ENCODE results near the gene CLCN3. TPM values are rescaled to one million over a fixed set of nuclear protein-coding genes. Genes with fewer than 3 reads are reported as not detected.
A peak's percentile ranks its signal among the peaks of the same experiment; 100 is the strongest.

Gene CLCN3
- total and polyA plus RNA-seq, 9 of the 15 experiments (the other 6 are each of a cell fraction or from before 2014, with no cell fraction given): 12.7 to 60.6 (median 38.5) TPM

DNA sequence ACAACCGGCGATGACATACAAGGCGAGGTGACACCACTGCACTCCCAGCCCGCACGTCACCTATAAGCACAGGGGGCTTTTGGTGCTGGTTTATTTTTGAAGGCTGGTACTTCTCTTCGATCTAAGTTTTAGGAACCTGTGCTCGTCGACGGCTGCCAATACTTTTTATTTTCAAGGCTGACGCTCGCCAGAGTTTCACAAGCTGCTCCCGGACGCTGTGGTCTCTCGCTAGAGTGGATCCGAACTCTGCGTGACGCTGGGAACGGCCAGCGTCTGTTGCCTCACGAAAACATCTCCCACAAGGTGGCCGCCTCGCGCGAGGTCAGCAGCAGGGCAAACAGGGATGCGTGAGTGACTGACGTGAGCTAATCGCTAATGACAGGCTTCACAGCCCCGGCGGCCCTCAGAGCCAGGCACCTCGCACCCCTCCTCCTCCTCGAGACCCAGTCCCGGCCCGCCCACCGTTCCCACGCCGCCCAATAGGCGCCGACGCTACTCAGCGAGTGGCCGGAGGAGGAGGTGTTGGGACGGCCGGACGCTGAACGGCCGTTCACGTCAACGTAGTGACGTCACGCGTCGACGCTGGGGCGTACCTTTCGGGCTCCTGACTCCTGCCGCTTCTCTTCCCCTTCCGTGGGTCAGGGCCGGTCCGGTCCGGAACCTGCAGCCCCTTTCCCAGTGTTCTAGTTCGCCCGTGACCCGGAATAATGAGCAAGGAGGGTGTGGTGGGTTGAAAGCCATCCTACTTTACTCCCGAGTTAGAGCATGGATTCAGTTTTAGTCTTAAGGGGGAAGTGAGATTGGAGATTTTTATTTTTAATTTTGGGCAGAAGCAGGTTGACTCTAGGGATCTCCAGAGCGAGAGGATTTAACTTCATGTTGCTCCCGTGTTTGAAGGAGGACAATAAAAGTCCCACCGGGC, at the start of gene CLCN3 (continued):
- TF ChIP-seq, protein P1, sequence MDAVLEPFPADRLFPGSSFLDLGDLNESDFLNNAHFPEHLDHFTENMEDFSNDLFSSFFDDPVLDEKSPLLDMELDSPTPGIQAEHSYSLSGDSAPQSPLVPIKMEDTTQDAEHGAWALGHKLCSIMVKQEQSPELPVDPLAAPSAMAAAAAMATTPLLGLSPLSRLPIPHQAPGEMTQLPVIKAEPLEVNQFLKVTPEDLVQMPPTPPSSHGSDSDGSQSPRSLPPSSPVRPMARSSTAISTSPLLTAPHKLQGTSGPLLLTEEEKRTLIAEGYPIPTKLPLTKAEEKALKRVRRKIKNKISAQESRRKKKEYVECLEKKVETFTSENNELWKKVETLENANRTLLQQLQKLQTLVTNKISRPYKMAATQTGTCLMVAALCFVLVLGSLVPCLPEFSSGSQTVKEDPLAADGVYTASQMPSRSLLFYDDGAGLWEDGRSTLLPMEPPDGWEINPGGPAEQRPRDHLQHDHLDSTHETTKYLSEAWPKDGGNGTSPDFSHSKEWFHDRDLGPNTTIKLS (IDR thresholded peaks at IDR 0.05; ENCODE audit: borderline replicate concordance, low read depth): peak; percentile 38; the same call in 1 of the 2 replicates
- TF ChIP-seq MTA2 (IDR thresholded peaks at IDR 0.05; ENCODE audit: low read depth) (no peak), DACH1 (IDR thresholded peaks at IDR 0.05; ENCODE audit: partially characterized antibody) (peak; percentile 94), HDAC8 (tag; IDR thresholded peaks at IDR 0.05) (no peak; the same call in 1 of the 2 replicates), STAG1 (CRISPR knock-in tag; IDR thresholded peaks at IDR 0.05; ENCODE audit: borderline replicate concordance) (no peak), MTA3 (IDR thresholded peaks at IDR 0.05; ENCODE audit: borderline replicate concordance) (peak; percentile 89), U2AF2 (optimal IDR thresholded peaks at IDR 0.05; ENCODE audit: low read depth, low read length) (no peak), PHF21A (IDR thresholded peaks at IDR 0.05; ENCODE audit: borderline replicate concordance, low read depth) (0 out of 2 replicates have a peak, but pooled peaks have one; percentile 38), PML (IDR thresholded peaks at IDR 0.05; ENCODE audit: low read length) (peak; percentile 55; the same call in 1 of the 2 replicates)
- TF ChIP-seq, protein P2, sequence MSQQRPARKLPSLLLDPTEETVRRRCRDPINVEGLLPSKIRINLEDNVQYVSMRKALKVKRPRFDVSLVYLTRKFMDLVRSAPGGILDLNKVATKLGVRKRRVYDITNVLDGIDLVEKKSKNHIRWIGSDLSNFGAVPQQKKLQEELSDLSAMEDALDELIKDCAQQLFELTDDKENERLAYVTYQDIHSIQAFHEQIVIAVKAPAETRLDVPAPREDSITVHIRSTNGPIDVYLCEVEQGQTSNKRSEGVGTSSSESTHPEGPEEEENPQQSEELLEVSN (IDR thresholded peaks at IDR 0.05; ENCODE audit: borderline replicate concordance in 1 of 2, extremely low read depth in 1 of 2, insufficient read depth in 1 of 2, insufficient read length in 1 of 2, low read depth in 1 of 2, low read length in 1 of 2, poor library complexity in 1 of 2, severe bottlenecking in 1 of 2): peak; percentile 51 to 71
- TF ChIP-seq, protein P3, sequence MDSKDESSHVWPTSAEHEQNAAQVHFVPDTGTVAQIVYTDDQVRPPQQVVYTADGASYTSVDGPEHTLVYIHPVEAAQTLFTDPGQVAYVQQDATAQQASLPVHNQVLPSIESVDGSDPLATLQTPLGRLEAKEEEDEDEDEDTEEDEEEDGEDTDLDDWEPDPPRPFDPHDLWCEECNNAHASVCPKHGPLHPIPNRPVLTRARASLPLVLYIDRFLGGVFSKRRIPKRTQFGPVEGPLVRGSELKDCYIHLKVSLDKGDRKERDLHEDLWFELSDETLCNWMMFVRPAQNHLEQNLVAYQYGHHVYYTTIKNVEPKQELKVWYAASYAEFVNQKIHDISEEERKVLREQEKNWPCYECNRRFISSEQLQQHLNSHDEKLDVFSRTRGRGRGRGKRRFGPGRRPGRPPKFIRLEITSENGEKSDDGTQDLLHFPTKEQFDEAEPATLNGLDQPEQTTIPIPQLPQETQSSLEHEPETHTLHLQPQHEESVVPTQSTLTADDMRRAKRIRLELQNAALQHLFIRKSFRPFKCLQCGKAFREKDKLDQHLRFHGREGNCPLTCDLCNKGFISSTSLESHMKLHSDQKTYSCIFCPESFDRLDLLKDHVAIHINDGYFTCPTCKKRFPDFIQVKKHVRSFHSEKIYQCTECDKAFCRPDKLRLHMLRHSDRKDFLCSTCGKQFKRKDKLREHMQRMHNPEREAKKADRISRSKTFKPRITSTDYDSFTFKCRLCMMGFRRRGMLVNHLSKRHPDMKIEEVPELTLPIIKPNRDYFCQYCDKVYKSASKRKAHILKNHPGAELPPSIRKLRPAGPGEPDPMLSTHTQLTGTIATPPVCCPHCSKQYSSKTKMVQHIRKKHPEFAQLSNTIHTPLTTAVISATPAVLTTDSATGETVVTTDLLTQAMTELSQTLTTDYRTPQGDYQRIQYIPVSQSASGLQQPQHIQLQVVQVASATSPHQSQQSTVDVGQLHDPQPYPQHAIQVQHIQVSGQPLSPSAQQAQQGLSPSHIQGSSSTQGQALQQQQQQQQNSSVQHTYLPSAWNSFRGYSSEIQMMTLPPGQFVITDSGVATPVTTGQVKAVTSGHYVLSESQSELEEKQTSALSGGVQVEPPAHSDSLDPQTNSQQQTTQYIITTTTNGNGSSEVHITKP (IDR thresholded peaks at IDR 0.05; ENCODE audit: partially characterized antibody): peak; percentile 65
- TF ChIP-seq, protein P4, sequence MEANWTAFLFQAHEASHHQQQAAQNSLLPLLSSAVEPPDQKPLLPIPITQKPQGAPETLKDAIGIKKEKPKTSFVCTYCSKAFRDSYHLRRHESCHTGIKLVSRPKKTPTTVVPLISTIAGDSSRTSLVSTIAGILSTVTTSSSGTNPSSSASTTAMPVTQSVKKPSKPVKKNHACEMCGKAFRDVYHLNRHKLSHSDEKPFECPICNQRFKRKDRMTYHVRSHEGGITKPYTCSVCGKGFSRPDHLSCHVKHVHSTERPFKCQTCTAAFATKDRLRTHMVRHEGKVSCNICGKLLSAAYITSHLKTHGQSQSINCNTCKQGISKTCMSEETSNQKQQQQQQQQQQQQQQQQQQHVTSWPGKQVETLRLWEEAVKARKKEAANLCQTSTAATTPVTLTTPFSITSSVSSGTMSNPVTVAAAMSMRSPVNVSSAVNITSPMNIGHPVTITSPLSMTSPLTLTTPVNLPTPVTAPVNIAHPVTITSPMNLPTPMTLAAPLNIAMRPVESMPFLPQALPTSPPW (CRISPR knock-in tag; IDR thresholded peaks at IDR 0.05): peak; percentile 87
- TF ChIP-seq, protein P5, sequence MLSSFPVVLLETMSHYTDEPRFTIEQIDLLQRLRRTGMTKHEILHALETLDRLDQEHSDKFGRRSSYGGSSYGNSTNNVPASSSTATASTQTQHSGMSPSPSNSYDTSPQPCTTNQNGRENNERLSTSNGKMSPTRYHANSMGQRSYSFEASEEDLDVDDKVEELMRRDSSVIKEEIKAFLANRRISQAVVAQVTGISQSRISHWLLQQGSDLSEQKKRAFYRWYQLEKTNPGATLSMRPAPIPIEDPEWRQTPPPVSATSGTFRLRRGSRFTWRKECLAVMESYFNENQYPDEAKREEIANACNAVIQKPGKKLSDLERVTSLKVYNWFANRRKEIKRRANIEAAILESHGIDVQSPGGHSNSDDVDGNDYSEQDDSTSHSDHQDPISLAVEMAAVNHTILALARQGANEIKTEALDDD (IDR thresholded peaks at IDR 0.05): 0 out of 2 replicates have a peak, but pooled peaks have one; percentile 11
- TF ChIP-seq, protein P6, sequence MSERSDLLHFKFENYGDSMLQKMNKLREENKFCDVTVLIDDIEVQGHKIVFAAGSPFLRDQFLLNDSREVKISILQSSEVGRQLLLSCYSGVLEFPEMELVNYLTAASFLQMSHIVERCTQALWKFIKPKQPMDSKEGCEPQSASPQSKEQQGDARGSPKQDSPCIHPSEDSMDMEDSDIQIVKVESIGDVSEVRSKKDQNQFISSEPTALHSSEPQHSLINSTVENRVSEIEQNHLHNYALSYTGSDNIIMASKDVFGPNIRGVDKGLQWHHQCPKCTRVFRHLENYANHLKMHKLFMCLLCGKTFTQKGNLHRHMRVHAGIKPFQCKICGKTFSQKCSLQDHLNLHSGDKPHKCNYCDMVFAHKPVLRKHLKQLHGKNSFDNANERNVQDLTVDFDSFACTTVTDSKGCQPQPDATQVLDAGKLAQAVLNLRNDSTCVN (CRISPR knock-in tag; IDR thresholded peaks at IDR 0.05): no peak

Data from K562 (cell line).